Ectodermal cell (in vitro differentiated cells): Measurements from ENCODE around the gene TGFB1. TPM values are rescaled to one million over a fixed set of nuclear protein-coding genes. Genes with fewer than 3 reads are reported as not detected.

Experiments used
- H3K27ac ChIP-seq: 2 replicates; pipeline ENCODE4 v1.7.0; 2013; ENCODE audit warnings: mild to moderate bottlenecking, low read depth, low read length; ENCODE audit not compliant: insufficient read depth, poor library complexity, severe bottlenecking
- H3K27me3 ChIP-seq: 2 replicates; pipeline ENCODE4 v1.7.0; 2013; ENCODE audit warnings: mild to moderate bottlenecking, low read length; ENCODE audit not compliant: insufficient read depth, control insufficient read depth, poor library complexity, severe bottlenecking
- H3K36me3 ChIP-seq: one replicate; pipeline ENCODE4 v1.7.0; 2013; ENCODE audit warnings: low read length; ENCODE audit not compliant: control insufficient read depth, insufficient read depth
- H3K4me1 ChIP-seq: one replicate; pipeline ENCODE4 v1.7.0; 2013; ENCODE audit warnings: low read length; ENCODE audit not compliant: control insufficient read depth, insufficient read depth
- H3K4me3 ChIP-seq: 2 replicates; pipeline ENCODE4 v1.7.0; 2013; ENCODE audit warnings: low read depth, low read length, control low read depth; ENCODE audit not compliant: insufficient read depth
- H3K9me3 ChIP-seq: 2 replicates; pipeline ENCODE4 v1.7.0; 2013; ENCODE audit warnings: mild to moderate bottlenecking, low read length, moderate library complexity; ENCODE audit not compliant: control insufficient read depth
- WGBS, 2 experiments: methylation state at CpG; one replicate each; pipeline ENCODE4 v1.1.7; 2013; ENCODE audit warnings: missing lambda C conversion rate in 2 of 2; 5-methylcytosine and 5-hydroxymethylcytosine counted together
- polyA plus RNA-seq, 4 experiments: library from polyadenylated mRNA; stranded (reverse); fragments of 50-300 nt; gene quantifications; one replicate each; pipeline ENCODE4 v1.2.3, GENCODE V29; 2013

TGFB1 gene
- polyA plus RNA-seq (2013, experiment 1 of 4): 3.5 TPM
- 3.5 TPM for polyA plus RNA-seq (2013, experiment 2 of 4)
- 4.2 TPM for polyA plus RNA-seq (2013, experiment 3 of 4)
- polyA plus RNA-seq (2013, experiment 4 of 4): 4.0 TPM

DNA sequence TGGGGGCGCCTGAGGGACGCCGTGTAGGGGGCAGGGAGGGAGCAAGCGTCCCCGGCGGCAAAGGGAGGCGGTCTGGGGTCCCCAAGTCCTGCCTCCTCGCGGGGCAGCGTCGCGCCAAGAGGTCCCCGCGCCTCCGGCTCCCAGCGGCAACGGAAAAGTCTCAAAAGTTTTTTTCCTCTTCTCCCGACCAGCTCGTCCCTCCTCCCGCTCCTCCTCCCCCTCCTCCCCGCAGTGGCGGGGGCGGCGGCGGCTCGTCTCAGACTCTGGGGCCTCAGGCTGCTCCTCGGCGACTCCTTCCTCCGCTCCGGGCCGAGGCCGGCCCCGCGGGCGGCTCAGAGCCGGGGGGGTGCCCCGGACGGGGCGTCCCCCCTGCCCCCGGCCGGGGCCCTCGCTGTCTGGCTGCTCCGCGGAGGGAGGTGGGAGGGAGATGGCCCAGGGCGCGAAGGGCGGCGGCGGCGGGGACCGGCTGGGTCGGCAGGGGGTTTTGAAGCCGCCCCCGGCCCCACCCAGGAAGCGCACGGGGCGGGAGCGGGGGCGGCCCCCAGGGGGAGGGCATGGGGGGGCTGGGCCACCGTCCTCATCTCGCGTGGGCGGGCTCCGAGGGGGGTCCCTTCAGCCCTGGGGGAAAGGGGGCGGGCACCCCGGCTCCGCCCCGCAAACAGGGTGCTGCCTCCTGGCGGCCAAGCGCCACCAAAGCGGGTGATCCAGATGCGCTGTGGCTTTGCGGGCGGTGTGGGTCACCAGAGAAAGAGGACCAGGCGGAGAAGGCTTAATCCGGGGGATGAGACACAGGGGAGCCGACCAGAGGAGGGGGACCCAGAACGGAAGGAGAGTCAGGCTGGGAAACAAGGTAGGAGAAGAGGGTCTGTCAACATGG is at the start of gene TGFB1:
TGFB1 (minus strand) TSS at position 457 of the 877 bp plus-strand sequence. CDS start 878 bp downstream, outside the sequence.
- H3K27ac ChIP-seq: no peak within 1 kb of the TSS
- 1% methylated on average over 78 of the region's 78 CpGs for WGBS, 2 experiments
- peak within 1 kb of the TSS; percentile 55 for H3K4me3 ChIP-seq
- peaks cover 53% of the 10 kb centered on the region for H3K27me3 ChIP-seq
- H3K36me3 ChIP-seq: no peaks in the 10 kb centered on the region
- no peaks in the 10 kb centered on the region for H3K9me3 ChIP-seq
- H3K4me1 ChIP-seq: peaks cover 19% of the 10 kb centered on the region

DNA sequence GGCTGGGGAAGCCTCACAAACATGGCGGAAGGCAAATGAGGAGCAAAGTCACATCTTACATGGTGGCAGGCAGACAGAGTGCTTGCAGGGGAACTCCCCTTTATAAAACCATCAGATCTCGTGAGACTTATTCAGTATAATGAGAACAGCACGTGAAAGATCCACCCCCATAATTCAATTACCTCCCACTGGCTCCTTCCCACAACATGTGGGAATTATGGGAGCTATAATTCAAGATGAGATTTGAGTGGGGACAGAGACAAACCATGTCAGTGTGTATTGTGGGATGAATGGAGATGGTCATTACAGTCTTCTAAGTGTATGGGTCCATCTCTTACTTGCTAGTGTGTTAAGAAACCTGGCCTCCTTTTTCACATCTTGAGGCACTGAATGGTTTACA is 48.3 kb upstream of the TGFB1 start:
- 94 to 97% methylated on average over 2 to 3 of the region's 3 CpGs for WGBS, 2 experiments
- H3K36me3 ChIP-seq: no peaks in the 10 kb centered on the region
- no peaks in the 10 kb centered on the region for H3K27me3 ChIP-seq
- no peak overlapping the region for H3K4me3 ChIP-seq
- no peak overlapping the region for H3K27ac ChIP-seq
- no peaks in the 10 kb centered on the region for H3K9me3 ChIP-seq
- peaks cover 7% of the 10 kb centered on the region for H3K4me1 ChIP-seq

DNA sequence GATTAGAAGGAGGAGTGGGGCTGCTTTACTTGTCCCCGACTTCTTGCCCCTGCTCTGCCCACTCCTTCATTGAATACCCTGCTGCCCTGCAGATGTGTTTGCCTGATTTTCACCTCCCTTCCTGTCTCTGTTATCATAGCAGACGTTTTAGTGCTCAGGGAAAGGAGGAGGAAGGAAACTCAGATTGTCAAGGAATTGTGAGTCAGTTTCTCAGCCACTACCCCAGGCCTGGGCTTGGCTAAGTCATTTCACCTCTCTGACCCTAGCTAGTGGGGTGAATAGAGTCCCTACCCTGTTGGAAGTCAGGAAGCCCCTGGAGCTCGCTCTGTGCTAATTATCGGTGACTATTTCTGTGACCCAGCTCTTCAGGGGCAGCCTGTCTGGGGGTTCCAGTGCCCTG is 47.8 kb upstream of the TGFB1 start:
- Histone ChIP-seq H3K9me3 (no peaks in the 10 kb centered on the region), H3K27me3 (no peaks in the 10 kb centered on the region), H3K36me3 (no peaks in the 10 kb centered on the region), H3K4me3 (no peak overlapping the region), H3K27ac (no peak overlapping the region), H3K4me1 (peaks cover 5% of the 10 kb centered on the region)
- 82 to 87% methylated on average over 4 of the region's 4 CpGs for WGBS, 2 experiments

DNA sequence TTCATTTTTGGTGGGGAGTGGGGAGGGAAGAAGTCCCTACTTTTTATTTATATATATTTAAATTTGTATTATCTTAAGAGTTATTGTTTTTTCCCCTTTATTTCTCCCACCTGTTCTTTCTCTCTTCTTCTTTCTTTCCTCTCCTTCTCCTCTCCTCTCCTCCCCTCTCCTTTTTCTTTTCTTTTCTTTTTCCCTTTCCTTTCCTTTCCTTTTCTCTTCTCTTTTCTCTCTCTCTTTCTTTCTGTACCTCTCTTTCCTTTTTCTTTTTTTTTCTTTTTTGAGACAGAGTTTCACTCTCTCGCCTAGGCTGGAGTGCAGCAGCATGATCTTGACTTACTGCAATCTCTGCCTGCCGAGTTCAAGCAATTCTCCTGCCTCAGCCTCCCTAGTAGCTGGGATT is 45.8 kb upstream of the TGFB1 start:
- WGBS, 2 experiments: 91% methylated on average over 2 of the region's 2 CpGs

GRCh38 chr19:41399091-41399490 is 45.4 kb upstream of the TGFB1 start:
- no peak overlapping the region for H3K27ac ChIP-seq
- H3K27me3 ChIP-seq: no peaks in the 10 kb centered on the region
- WGBS, 2 experiments: 84 to 92% methylated on average over 3 of the region's 3 CpGs
- H3K4me1 ChIP-seq: peaks cover 5% of the 10 kb centered on the region
- no peaks in the 10 kb centered on the region for H3K9me3 ChIP-seq
- no peaks in the 10 kb centered on the region for H3K36me3 ChIP-seq
- H3K4me3 ChIP-seq: no peak overlapping the region

More for the DNA sequence above, 45.8 kb upstream of the TGFB1 start:
- Histone ChIP-seq H3K36me3 (no peaks in the 10 kb centered on the region), H3K4me3 (no peak overlapping the region), H3K9me3 (no peaks in the 10 kb centered on the region), H3K27ac (no peak overlapping the region), H3K4me1 (peaks cover 5% of the 10 kb centered on the region), H3K27me3 (no peaks in the 10 kb centered on the region)

DNA sequence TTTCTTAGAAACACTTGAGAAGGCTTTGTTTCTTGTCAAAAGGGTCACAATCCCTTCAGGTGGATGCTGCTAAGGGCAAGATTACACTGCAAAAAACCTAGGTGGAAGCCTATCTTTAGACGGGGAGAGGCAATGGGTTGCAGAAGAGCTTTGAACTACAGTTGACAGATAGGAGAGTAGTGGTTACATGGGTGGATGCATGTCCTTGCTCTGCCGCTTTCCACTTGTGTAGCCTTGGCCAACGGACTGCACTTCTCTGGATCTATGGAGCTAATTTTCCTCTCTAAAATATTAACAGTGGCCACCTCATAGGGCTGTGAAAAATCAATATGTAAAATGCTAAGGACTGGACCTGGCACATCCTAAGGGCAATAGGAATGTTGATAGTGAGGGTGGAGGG is 44.9 kb upstream of the TGFB1 start:
- peaks cover 5% of the 10 kb centered on the region for H3K4me1 ChIP-seq
- WGBS, 2 experiments: 78 to 91% methylated on average over 3 of the region's 3 CpGs
- peak overlapping the region; percentile 79 for H3K4me3 ChIP-seq
- H3K9me3 ChIP-seq: no peaks in the 10 kb centered on the region
- H3K27me3 ChIP-seq: no peaks in the 10 kb centered on the region
- no peaks in the 10 kb centered on the region for H3K36me3 ChIP-seq
- no peak overlapping the region for H3K27ac ChIP-seq

DNA sequence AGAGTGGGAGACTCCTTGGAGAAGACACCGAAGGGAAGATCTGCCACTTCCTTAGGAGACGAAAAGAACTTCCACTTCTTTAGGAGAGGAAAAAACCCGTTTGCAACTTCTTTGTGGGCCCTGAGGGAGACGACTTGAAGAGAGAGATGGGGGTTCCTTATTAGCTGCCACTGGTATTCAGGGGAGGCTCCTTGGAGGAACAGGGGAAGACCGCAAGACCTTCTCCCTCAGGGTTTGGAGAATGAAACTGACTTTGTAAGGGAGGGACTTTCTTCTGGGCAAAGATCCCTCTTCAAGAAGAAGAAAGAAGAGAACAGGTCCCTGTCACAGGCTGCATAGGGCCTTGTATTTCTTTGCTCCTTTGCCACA is 44.3 kb upstream of the TGFB1 start:
- 1 to 2% methylated on average over 5 of the region's 5 CpGs for WGBS, 2 experiments

GRCh38 chr19:41397086-41398049 is 43.6 kb upstream of the TGFB1 start, which contains the start of the genes BCKDHA and EXOSC5:
Gene BCKDHA (plus strand): TSS chr19:41397818. CDS start chr19:41397828, 10 bp downstream.
Gene EXOSC5 (minus strand): TSS chr19:41397359. CDS start chr19:41397328, 31 bp downstream.
- Histone ChIP-seq H3K4me1 (peaks cover 5% of the 10 kb centered on the region), H3K27me3 (no peaks in the 10 kb centered on the region), H3K36me3 (no peaks in the 10 kb centered on the region), H3K4me3 (peak within 1 kb of the TSS; percentile 89), H3K9me3 (no peaks in the 10 kb centered on the region), H3K27ac (peak within 1 kb of the TSS; percentile 96)
- WGBS, 2 experiments: 0 to 1% methylated on average over 50 of the region's 50 CpGs

More for the DNA sequence above, 44.3 kb upstream of the TGFB1 start:
- H3K27me3 ChIP-seq: no peaks in the 10 kb centered on the region
- H3K9me3 ChIP-seq: no peaks in the 10 kb centered on the region
- H3K27ac ChIP-seq: no peak overlapping the region
- peaks cover 5% of the 10 kb centered on the region for H3K4me1 ChIP-seq
- H3K36me3 ChIP-seq: no peaks in the 10 kb centered on the region
- H3K4me3 ChIP-seq: peak overlapping the region; percentile 79

GRCh38 chr19:41395355-41395754 is 41.6 kb upstream of the TGFB1 start:
- 84 to 85% methylated on average over 6 of the region's 6 CpGs for WGBS, 2 experiments
- Histone ChIP-seq H3K27me3 (no peaks in the 10 kb centered on the region), H3K9me3 (no peaks in the 10 kb centered on the region), H3K27ac (no peak overlapping the region), H3K4me1 (peaks cover 5% of the 10 kb centered on the region), H3K36me3 (peaks cover 3% of the 10 kb centered on the region), H3K4me3 (no peak overlapping the region)
